NCI-H128 (cell line): Measurements from ENCODE around the gene PDLIM5.
"Not testable (repeated sequence)": the region's sequence is repeated elsewhere in the genome, so short reads cannot be mapped to it uniquely, and the experiment has no call there.

Experiments
- DNase-seq: peaks from one replicate; lab custom pipeline; 2025; ENCODE audit not compliant: unreplicated experiment; lab: John Stamatoyannopoulos, UW

Gene PDLIM5

DNA sequence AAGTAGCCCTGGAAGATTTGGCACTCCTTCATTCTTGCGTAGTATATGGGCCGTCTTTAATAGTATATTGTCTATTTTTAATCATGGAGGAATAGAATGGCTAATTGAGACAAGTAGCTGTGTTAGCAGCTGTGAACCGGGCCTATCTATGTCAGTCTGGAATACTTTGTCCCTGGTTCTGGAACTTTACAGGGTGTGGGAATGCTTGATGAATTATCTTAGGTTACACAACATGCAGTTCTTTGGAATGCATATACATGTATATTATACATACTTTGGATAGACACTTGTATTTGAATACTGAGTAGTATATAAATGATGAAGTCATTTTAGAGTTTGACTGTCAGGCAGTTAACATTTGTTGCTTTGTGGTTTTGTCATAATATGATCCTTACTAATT, 37.4 kb downstream of the PDLIM5 start:
- DNase-seq = no peak

DNA sequence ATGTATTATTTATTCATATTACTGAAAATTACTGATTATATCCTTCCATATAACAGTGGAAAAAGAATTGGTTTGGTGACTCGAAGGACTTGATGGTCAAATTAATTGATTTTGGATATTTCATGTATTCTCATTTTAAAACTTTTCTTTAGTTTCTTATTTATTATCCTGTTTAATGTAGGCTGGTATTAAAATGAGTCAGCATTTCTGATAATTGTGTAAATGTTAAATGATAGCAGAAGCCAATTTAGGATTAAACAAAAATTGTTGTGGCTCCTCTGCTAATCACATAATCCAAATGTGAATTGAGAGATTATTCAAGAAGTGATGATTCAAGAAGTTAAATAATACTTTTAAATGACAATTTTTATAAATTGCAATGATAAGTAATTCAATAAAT, 38.7 kb downstream of the PDLIM5 start:
- no peak for DNase-seq

DNA sequence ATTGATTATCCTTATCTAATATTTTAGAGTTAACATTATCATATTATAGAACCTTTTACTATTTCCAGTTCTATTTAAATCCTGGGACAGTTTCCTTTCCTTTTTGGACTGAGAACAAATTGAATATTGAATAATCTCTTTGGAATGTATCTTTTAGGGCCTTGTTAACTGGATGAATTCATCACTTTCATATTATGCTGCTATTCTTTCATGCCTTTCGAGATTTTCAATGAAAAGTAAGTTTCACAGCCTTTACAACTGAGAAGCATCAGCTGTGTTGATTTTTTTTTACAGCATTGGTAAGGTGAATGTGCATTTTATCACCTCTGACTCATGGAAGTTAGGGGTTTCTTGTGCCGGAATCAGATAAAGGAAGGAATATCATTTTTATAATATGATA, 39.6 kb downstream of the PDLIM5 start:
- DNase-seq = no peak

DNA sequence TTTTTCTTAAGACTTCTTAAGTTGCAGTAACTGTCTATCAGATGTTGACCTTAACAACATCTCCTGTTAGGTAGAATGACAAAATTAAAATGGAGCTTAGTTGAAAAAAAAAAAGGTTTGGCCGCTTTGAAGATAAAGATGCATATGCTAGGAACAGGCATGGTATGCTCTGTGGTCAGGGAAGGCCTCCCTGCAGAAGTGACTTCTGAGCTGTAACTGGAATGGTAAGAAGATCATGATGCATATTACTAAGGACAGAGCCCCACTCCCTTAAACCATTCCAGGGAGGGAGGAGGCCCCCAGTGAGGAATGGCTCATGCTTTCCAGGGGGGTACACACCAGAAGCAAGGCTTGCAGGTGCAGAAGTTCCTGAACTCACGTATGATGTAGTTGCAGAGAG, 43.7 kb downstream of the PDLIM5 start:
- no peak for DNase-seq

DNA sequence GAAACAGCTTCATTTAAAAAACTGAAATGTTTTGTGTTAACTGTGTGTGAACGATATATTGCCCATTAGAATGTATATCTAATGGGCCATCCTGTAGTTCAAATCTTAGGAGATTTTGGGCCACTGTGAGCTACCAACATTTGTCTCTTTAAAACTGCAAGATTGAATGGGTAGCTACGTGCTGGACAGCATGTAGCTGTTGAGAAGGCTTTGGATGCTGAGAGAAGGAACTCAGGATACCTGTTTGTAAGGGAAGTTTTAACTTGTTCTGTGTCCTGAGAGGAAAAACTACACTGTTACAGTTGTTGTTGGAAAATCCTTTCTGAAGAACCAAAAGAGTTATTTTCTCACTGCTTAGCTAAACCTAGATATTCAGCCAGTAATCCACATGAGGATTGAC, 45.9 kb downstream of the PDLIM5 start:
- DNase-seq = no peak

DNA sequence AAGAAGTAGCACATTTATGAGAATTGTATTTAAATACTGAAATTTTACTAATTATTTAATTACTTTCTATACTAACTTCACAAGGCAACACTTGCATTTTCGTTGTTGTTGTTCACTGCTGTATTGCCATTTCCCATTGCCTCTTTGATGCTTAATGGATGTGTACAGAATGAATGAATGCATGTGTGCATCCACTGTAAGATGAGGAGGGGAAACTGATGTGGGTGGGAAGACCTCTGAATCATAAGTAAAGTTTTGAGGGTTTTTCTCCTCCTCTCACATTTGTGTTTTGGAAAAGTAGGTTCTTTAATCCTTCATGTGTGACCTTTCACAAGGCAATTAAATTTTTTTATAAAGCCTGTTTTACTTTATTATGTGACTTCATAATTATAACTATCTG, 46.8 kb downstream of the PDLIM5 start:
- DNase-seq = no peak

DNA sequence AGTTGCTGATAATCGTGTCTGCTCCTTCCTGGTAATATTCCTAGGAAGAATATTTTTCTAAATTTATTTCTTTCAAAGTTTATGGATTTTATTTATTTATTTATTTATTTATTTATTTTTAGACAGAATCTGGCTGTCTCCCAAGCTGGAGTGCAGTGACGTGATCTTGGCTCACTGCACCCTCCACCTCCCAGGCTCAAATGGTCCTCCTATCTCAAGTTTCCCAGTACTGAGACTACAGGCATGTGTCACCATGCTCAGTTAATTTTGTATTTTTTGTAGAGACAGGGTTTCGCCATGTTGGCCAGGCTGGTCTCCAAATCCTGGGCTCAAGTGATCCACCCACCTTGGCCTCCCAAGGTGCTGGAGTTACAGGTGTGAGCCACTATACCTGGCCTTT, 48.9 kb downstream of the PDLIM5 start:
- DNase-seq = no peak

DNA sequence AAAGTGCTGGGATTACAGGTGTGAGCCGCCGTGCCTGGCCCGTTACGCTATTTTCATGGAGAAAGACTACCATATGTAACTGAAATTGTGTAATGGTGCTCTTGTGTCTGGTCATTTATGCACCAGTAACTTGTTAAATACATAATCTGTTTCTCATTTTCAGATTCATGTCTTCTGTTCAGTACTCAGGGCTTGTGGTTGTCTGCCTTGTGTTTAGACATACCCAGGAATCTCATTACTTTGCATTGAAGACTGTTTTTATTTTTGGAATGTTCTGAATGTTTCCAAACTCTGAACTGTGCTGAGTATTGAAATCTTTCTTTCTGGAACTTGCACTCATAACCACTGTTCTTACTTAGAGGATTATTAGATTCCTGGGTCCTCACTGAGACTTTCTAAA, 52.8 kb downstream of the PDLIM5 start:
- DNase-seq = no peak

DNA sequence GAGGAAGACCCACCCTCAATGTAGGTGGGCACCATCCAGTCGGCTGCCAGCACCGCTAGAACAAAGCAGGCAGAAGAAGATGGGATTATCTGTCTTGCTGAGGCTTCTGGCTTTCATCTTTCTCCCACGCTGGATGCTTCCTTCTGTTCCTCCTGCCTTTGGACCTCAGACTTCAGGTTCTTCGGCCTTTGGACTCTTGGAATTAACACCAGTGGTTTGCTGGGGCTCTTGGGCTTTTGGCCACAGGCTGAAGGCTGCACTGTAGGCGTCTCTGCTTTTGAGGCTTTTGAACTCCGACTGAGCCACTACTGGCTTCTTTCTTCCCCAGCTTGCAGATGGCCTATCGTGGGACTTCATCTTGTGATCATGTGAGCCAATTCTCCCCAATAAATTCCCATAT, 55.1 kb downstream of the PDLIM5 start:
- DNase-seq = no peak

DNA sequence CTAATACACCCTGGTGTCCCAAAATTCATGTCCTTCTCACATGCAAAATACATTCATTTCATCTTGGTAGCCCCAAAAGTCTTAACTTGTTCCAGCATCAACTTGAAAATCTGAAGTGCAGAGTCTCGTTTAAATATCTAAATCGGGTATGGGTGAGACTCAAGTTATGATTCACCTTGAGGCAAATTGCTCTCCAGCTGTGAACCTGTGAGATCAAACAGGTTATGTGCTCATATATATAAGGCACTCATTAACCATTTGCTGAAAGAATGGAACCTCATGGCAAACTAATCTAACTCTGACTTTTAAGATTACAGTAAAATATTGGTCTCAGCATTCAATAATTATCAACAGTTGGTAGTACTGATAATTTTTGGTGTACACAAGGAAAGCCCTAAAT, 55.5 kb downstream of the PDLIM5 start:
- DNase-seq = no peak

DNA sequence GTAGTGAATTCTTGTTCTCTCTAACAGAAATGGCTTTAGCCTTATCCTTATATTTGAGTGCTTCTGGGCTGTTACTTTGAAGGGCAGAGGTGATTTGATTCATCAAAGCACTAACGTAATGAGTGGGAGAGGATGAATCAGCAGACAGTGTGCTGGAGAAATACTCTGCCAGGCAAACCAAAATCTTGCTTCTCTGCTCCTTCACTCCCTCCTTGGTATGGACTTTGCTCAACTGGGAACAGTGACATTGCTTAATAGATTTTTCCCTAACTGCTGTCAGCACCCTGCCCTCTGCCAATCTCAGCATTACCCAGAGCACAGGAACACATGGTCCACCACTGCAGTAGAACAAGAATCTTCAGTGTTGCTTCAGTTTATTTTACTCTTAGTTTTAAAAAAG, 56.0 kb downstream of the PDLIM5 start:
- no peak for DNase-seq

DNA sequence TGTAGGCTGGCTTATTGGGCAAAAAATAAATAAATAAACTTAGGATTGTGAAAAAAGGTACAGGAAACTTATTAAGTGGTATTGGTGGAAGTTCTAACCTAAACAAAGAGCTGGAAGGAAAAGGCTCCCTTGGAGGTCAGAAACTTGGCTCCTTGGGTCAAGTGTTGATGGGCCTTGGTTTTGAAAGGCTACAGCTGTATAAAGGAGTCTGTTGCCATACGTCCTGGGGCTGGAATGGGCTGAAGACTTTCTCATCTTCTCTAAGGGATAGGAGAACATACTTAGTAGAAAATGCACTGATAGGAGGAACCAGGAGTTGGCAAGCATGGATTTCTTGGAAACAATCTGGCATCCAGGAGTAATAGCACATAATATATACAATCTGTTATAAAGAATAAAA, 56.6 kb downstream of the PDLIM5 start:
- no peak for DNase-seq

DNA sequence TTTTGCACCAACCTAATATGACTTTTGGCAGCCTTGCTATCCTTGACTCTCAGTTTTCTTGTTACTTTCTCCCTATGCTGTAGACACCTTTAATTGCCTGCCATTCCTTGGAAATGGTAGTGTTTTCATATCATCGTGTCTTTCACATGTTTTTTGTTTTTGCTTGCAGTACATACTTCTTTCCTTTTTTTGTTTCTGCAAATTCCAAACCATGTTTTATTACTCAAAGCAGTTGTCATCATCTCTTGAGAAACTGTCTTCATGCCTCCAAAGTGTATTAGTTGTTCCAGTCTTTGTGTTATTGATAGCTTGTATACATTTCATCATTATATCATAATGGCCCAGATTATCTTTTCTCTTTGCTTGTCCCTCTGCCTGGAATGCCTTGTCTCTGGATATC, 57.1 kb downstream of the PDLIM5 start:
- DNase-seq = no peak

DNA sequence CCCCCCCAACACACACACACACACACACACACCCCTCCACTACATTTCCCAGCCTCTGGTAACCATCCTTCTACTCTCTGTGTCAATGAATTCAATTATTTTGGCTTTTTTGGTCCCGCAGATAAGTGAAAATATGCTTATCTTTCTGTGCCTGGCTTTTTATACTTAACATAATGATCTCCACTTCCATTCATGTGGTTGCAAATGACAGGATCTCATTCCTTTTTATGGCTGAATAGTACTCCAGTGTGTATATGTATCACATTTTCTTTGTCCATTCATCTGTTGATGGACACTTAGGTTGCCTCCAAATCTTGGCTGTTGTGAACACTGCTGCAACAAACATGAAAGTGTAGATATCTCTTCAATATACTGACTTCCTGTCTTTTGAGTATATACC, 59.8 kb downstream of the PDLIM5 start:
- no peak for DNase-seq

DNA sequence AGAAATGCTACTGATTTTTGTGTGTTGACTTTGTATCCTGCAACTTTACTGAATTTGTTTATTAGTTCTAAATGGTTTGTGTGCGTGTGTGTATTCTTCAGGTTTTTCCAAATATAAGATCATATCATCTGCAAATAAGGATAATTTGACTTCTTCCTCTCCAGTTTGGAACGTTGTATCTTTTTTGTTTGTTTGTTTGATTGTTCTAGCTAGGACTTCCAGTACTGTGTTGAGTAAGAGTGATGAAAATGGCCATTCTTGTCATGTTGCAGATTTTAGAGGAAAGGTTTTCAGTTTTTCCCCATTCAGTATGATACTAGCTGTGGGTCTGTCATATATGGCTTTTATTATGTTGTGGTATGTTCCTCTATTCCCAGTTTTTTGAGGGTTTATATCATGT, 61.8 kb downstream of the PDLIM5 start:
- DNase-seq = not testable (repeated sequence)

DNA sequence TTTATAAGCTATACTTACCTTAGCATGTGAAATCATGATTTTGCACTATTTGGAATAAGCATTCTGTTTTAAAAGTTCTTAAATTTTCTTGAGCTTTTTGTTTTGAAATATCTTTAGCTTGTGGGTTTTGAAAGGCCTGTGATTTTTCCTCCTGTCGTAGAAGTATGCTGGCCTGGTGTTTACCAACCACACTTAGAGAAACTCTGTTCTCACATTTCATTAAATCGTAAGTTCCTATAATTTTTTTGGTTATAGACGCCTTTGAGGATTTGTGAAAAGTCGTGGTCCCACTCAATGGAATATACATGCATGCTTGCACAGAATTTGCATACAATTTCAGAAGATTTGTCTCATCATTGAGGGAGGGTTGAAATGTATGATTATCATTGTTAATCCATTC, 63.6 kb downstream of the PDLIM5 start:
- DNase-seq = no peak

DNA sequence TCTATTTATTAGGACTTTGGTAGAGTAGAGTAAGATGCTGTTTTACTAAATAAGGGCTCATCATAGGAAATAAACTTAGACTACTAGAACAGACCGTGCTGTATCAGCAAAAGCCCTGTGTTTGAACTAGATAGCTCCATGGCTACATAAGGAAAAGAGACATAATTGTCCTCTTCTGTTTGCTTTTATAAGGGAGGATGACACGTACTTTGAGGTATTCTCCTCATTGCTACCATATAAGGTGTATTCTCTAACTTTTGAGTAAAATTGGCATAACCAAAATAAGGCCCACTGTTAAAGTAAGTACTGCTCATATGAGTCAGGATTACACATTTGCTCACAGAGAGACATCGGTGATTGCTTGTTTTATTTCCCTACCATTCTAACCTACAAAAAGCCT, 64.3 kb downstream of the PDLIM5 start:
- no peak for DNase-seq

DNA sequence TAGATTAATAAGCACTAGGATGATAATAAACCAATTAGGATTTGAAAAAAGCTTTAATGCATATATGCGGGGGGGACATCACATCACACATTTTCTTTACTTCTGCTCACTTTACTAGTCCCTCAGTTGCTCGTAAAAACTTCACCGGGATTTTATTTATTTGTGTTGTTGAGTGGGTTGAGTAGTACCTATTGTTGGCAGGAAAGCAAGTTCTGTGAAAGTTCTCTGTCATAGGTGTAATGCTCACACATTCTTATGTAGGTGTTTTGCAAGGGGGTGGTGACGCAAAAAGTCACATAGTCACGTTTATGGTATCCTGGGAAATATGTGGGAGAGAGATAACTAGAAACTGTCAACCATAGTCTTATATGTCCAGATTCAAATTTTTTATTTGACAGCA, 65.3 kb downstream of the PDLIM5 start:
- DNase-seq = no peak

DNA sequence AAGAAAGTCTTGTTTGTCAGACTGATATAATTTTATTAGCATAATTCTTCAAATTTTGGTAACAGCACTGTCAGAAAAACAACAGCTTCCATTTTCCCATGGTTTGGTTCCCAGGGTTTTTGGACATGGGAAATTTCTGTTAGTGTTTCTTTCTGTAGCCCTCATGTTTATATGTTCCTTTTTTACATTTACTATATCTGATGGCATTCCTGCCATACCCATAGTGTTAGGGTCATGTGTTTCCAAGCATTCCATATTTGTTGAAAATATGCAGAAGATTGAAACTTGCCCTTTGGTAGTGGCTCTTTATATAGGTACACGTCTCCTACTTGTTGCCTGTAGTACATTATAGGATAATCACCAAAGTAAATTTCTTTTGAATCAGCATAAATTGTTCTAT, 65.8 kb downstream of the PDLIM5 start:
- DNase-seq = no peak

DNA sequence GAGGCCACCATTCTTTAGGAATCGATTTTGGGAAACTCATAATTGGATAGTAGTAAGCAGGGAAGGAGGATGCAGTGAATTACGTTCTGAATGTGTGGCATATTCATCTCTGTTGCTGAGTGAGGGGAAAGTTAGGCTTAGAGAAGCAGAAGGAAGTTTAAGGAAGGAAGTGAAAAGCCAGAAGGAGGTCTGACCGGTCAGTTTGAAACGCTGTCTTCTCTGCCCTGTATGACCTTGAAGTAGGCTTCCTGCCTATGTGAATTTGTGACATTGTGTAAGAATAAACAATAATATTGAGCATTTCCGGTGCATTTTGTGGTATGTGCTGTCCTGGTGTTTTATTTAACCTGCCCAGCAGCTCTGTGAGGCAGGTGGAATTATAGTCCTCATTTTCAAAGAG, 67.3 kb downstream of the PDLIM5 start:
- no peak for DNase-seq

DNA sequence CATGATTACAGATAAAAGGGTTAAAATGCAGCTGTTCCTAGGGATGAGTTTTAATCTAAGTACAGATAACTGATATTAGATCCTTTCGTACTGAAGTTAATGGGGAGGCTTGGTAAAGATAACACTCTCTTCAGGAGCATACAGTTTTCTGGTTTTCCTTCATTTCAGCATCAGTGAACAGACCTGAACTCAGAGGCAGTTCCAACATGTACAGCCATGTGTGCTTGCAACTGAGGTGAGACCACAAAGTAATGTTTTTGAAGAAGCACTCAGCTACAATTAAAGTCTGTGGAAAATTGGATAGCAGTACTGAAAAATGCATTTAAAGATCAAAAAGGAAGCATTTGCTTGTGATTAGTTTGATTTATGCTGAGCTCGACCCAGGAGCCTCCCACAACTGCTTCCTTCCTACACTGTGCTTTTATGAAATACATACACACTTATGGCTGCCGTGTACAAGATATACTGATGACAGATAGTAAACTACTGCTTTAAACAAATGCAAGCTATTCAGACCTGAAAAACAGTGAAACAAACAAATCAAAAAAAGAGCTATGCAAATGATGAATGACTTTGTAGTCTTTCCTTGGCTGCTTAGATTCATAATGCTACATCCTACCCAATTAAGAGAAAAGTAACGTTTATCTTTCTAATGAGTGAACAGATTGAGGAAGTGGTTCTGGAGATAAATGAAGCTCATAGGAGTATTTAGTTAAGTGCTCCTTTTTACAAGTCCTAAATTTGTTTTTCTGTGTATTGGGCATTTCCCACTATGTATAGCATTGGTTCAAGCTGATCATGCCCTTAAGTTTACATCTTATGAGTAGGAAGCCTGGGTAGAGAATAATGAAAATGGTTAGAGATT, 68.4 kb downstream of the PDLIM5 start:
- no peak for DNase-seq

DNA sequence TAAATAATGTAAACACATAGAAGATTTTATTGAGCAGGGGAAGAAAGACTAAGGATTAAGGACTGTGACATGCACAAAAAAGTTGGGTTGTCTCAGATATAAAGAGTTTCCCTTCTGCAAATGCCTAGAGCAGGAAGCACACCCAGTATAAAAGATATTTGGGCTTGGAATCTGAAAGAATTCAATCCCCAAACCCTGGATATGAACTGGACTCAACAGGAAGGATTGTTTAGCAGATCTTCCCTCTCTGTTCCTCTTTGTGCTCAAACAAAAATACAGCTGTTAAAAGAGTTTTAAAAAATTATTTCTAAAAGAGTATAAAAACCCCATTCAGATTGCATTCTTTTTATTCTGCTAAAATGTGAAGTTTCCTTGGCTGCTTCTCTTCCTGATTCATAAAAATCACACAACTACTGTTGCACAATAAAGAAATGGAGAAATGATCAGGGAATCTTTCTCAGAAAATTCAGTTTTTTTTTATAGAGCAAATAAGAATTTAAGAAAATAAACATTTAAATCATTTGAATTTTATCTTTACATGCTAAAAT, 71.4 kb downstream of the PDLIM5 start:
- no peak for DNase-seq

DNA sequence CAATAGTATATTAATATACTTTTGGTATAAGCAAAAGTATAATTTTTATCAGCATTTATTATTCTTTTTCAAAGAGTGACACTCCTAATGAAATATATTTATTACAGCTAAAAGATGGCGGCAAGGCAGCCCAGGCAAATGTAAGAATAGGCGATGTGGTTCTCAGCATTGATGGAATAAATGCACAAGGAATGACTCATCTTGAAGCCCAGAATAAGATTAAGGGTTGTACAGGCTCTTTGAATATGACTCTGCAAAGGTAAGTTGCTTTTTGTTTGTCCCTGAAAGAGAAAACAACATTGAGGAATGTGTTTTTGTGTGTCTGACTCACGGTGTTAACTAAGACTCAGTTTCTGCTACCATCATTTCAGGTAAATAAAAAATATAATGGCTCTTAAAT, 71.9 kb downstream of the PDLIM5 start:
- DNase-seq = no peak
